Thyroid gland (tissue), 4 donors: Measurements from ENCODE around the gene NAT8L. TPM values are rescaled to one million over a fixed set of nuclear protein-coding genes. Genes with fewer than 3 reads are reported as not detected.

ENCODE experiments used
- DNase-seq, 2 donors: peaks; one replicate each; pipeline ENCODE4 v3.0.0-alpha.2; 2019
- H3K27ac ChIP-seq, 3 donors: fragments of 200-600 bp; sonication (generic); 1 replicate in 2 of 3; 2 replicates in 1 of 3; pipeline ENCODE4 v1.5.1; 2016 to 2019; ENCODE audit warnings: mild to moderate bottlenecking in 1 of 3, moderate library complexity in 1 of 3
- H3K27me3 ChIP-seq: fragments of 200-600 bp; sonication (generic); one replicate; pipeline ENCODE4 v1.5.1; 2019
- H3K36me3 ChIP-seq, 2 donors: fragments of 200-600 bp; sonication (generic); one replicate each; pipeline ENCODE4 v1.5.1; 2016 to 2019
- H3K4me1 ChIP-seq, 2 donors: fragments of 200-600 bp; sonication (generic); one replicate each; pipeline ENCODE4 v1.5.1; 2017 to 2019
- H3K4me3 ChIP-seq, 3 donors: fragments of 200-600 bp; sonication (generic); replicated peaks in 1 of 3; 1 replicate in 2 of 3; 2 replicates in 1 of 3; pipeline ENCODE4 v1.5.1; 2016; ENCODE audit warnings: mild to moderate bottlenecking in 1 of 3
- H3K9me3 ChIP-seq: fragments of 200-600 bp; sonication (generic); one replicate; pipeline ENCODE4 v1.5.1; 2017
- POLR2A ChIP-seq, 2 donors: fragments of 450-650 bp; IDR thresholded peaks; one replicate each; pipeline ENCODE4 v1.6.1; 2017; ENCODE audit warnings: antibody characterized with exemption in 2 of 2, mild to moderate bottlenecking in 2 of 2, moderate library complexity in 1 of 2
- WGBS, 2 donors: methylation state at CpG; one replicate each; pipeline ENCODE4 v1.1.5; 2017; 5-methylcytosine and 5-hydroxymethylcytosine counted together
- intact Hi-C: fragments of 100-400 bp; cut with DNase I; formaldehyde crosslinking; loops from one replicate; pipeline ENCODE4 v1.15.1; 2023
- total RNA-seq, 4 donors: library from RNA; depleted of rRNA; stranded (reverse); fragments of >200 nt; gene quantifications; one replicate each; pipeline ENCODE4 v1.2.3, GENCODE V29; 2016
- TF ChIP-seq, protein P1 (sequence below), 6 experiments: fragments of 200-600 bp in 3 of 6; fragments of 450-650 bp in 3 of 6; sonication (generic) in 3 of 6; IDR thresholded peaks; one replicate each; pipeline ENCODE4 v1.5.1; 2016 to 2019; ENCODE audit warnings: antibody characterized with exemption in 6 of 6, mild to moderate bottlenecking in 2 of 6, inconsistent platforms in 1 of 6, moderate library complexity in 1 of 6

NAT8L gene
- total RNA-seq, 4 donors from 2014 or later = 1.3 to 1.8 (median 1.5) TPM

DNA sequence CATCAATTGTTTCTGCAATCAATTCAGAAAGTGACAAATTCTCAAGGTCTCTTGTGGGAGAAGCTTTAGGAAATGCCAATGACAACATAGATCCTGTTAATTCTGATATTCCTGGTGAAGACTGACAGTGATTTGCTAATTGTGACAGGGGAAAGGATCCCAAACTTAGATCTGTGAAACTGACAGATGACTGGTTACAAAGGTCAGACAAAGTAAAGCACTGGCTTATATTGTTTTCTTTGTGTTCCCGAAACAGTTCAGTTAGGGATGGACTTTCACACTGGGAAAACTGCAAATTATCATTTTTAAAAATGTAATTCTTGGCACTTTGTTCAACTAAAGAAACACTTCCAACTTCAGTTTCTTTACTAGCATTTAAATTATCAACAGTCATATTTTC is 30.1 kb downstream of the NAT8L start:
- no peaks in the 10 kb centered on the region for H3K9me3 ChIP-seq
- H3K27me3 ChIP-seq = no peaks in the 10 kb centered on the region
- DNase-seq = no peak
- no peaks in the 10 kb centered on the region for H3K4me1 ChIP-seq
- 80 to 87% methylated on average over 1 of the region's 1 CpG for WGBS, 2 donors
- H3K36me3 ChIP-seq = no peaks in the 10 kb centered on the region
- TF ChIP-seq POLR2A (IDR thresholded peaks at IDR 0.05) = no peak
- TF ChIP-seq, protein P1, sequence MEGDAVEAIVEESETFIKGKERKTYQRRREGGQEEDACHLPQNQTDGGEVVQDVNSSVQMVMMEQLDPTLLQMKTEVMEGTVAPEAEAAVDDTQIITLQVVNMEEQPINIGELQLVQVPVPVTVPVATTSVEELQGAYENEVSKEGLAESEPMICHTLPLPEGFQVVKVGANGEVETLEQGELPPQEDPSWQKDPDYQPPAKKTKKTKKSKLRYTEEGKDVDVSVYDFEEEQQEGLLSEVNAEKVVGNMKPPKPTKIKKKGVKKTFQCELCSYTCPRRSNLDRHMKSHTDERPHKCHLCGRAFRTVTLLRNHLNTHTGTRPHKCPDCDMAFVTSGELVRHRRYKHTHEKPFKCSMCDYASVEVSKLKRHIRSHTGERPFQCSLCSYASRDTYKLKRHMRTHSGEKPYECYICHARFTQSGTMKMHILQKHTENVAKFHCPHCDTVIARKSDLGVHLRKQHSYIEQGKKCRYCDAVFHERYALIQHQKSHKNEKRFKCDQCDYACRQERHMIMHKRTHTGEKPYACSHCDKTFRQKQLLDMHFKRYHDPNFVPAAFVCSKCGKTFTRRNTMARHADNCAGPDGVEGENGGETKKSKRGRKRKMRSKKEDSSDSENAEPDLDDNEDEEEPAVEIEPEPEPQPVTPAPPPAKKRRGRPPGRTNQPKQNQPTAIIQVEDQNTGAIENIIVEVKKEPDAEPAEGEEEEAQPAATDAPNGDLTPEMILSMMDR (IDR thresholded peaks at IDR 0.05) = no peak
- no peak overlapping the region for H3K4me3 ChIP-seq
- no peak overlapping the region for H3K27ac ChIP-seq
- intact Hi-C loops = no loop called here

DNA sequence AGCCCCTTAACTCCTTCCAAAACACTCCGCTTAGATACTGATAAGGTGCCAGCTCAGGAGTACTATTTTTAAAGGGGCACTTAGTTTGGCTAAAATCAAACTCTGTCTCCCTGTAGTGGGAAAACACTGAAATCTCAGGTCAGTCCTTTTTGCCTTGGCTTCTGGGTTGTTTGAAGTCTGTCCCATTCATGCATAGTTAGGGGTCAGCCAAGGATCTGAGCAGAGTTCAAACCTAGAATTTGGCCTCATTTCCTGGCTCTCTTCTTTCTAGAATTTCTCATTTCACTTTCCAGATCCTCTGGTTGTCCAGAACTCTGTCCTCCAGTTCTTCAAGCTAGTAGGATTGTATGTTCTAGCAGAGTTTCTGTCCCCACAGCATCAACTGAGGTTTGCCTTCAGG is 31.5 kb downstream of the NAT8L start:
- DNase-seq = no peak
- H3K36me3 ChIP-seq = no peaks in the 10 kb centered on the region
- intact Hi-C loops = no loop called here
- no peak overlapping the region for H3K27ac ChIP-seq
- WGBS, 2 donors = 96 to 100% methylated on average over 1 of the region's 1 CpG
- no peaks in the 10 kb centered on the region for H3K9me3 ChIP-seq
- TF ChIP-seq, protein P1 (IDR thresholded peaks at IDR 0.05) = no peak
- no peak for TF ChIP-seq POLR2A (IDR thresholded peaks at IDR 0.05)
- H3K4me3 ChIP-seq = no peak overlapping the region
- no peaks in the 10 kb centered on the region for H3K4me1 ChIP-seq
- no peaks in the 10 kb centered on the region for H3K27me3 ChIP-seq

DNA sequence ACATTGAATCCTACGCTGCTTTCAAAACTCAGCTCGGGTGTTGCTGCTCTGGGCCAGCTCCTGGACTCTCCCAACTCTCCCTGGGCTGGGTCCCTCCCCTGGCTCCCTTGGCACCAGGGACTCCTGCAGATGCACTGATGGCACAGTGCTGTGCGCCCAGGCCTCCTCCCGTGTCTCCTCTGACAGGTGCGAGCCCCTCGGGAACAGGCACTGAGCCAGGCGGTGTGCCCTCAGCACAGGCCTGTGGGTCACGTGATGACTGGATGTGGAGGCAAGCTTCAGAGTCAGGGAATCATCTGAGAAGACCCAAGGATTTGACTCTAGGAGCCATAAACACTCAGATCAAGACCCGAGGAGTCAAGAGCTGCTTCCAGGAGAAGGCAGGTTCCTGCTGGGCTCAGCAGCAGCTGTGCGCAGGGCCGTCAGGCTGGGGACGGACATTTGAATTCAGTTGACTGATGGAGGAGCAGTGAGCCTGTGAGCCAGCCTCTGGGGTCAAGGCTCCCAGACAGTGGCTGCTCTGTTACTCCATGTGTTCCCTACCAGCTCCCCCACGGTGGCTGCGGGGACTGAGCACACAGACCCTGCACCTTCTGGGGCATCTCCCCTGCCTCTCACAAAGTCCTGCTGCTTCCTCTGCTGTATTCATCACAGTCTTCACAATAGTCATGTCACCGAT is 33.0 kb downstream of the NAT8L start:
- 89 to 91% methylated on average over 10 to 14 of the region's 15 CpGs for WGBS, 2 donors
- TF ChIP-seq, protein P1 (IDR thresholded peaks at IDR 0.05) = no peak
- TF ChIP-seq POLR2A (IDR thresholded peaks at IDR 0.05) = no peak

DNA sequence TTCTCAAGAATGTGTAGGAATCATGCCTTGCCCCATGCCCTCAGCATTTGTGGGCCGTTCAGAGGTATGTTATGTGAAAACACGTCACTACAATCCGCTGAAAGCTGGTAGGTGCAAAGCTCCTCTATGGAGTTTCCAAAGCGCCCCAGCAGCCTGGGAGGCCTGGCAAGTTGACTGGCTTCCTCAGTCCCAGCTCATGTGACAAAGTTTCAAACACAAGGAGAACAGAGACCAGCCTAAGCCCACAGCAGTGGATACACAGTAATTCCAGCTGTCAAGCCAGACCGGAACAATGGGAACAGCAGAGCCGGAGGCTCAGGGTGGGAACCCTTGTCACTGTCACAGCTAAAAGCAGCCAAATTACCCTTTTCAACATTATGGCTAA is 33.5 kb downstream of the NAT8L start:
- H3K27me3 ChIP-seq = no peaks in the 10 kb centered on the region
- no peaks in the 10 kb centered on the region for H3K36me3 ChIP-seq
- TF ChIP-seq, protein P1 (IDR thresholded peaks at IDR 0.05) = no peak
- TF ChIP-seq POLR2A (IDR thresholded peaks at IDR 0.05) = no peak
- no peak overlapping the region for H3K4me3 ChIP-seq
- 80 to 93% methylated on average over 6 of the region's 6 CpGs for WGBS, 2 donors
- no peak for DNase-seq
- no peak overlapping the region for H3K27ac ChIP-seq
- H3K4me1 ChIP-seq = no peaks in the 10 kb centered on the region
- intact Hi-C loops = no loop called here
- no peaks in the 10 kb centered on the region for H3K9me3 ChIP-seq

More for the DNA sequence above, 33.0 kb downstream of the NAT8L start:
- Histone ChIP-seq H3K4me3 (no peak overlapping the region), H3K36me3 (no peaks in the 10 kb centered on the region), H3K27ac (no peak overlapping the region), H3K4me1 (no peaks in the 10 kb centered on the region), H3K9me3 (no peaks in the 10 kb centered on the region), H3K27me3 (no peaks in the 10 kb centered on the region)
- DNase-seq = no peak
- intact Hi-C loops = no loop called here

DNA sequence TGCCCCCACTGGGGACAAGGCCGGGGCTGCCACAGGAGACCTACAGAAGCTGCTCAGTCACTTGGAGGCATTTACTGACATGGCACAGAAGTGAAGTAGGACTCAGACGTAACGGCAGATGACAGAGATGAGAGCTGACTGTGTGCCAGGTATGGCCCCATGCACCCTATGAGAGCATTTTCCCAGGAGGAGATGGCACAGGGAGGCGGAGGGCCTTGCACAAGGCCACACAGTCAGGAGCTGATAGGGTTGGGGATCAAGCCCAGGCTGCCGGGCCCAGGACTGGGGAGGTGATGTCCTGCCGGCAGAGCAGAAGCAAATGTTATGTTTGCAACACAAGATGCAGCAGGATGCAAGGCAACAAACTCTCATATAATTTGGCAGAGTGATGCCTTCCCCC is 34.1 kb downstream of the NAT8L start:
- TF ChIP-seq, protein P1 (IDR thresholded peaks at IDR 0.05) = no peak
- no peak for TF ChIP-seq POLR2A (IDR thresholded peaks at IDR 0.05)
- no peak for DNase-seq

More for the DNA sequence above, 34.1 kb downstream of the NAT8L start:
- Histone ChIP-seq H3K36me3 (no peaks in the 10 kb centered on the region), H3K4me1 (no peaks in the 10 kb centered on the region), H3K27ac (no peak overlapping the region), H3K4me3 (no peak overlapping the region), H3K9me3 (no peaks in the 10 kb centered on the region), H3K27me3 (no peaks in the 10 kb centered on the region)
- 90 to 96% methylated on average over 6 of the region's 6 CpGs for WGBS, 2 donors
- intact Hi-C loops = no loop called here
